Endothelial cell of coronary artery (primary cell): ENCODE data around the gene C1orf21. TPM values are rescaled to one million over a fixed set of nuclear protein-coding genes. Genes with fewer than 3 reads are reported as not detected.

Experiments
- total RNA-seq: library from RNA; depleted of rRNA; stranded (reverse); fragments of >200 nt; gene quantifications from 2 replicates; pipeline ENCODE4 v1.2.3, GENCODE V29; 2014

C1orf21 gene, protein sequence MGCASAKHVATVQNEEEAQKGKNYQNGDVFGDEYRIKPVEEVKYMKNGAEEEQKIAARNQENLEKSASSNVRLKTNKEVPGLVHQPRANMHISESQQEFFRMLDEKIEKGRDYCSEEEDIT
- 10.4 and 16.4 TPM in 2 replicates for total RNA-seq

DNA sequence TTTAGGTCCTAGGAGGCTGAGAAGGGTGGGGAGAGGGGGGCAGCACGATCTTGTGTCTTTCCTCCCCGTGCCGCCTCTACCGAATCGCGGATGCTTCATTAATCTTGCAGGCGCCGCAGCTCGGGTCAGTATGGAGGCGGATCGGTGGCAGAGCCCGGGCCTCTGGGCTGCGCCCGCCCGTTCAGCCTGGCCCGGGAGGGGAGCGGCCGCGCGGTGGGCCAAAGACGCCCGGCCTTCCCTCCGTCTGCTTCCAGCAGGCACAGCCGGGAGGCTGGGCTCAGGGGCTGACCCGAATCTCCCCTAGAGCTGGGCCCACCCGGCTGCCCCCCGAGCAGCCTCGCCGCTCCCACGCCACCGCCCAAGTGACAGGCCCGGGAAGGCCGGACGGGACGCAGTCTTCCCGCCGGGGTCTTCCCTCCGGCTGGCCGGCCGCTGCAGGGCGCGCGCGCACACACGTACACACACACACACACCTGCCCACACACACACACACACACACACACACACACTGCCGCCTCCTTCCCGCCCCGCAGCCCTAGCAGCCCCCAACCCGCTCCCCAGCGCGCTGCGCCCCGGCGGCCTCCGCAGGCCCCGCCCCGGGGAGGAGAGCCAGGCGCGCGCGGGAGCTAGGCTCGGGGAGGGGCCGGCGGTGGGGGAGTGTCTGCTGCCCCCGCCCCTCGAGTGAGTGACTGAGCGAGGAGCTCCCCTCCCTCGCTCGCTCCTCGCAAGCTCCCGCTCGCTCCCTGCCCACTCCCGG lies at the start of gene C1orf21:
TSS of gene C1orf21 (plus strand) at position 718 of the 757 bp plus-strand sequence. CDS start 90,481 bp downstream, outside the sequence.

